Muscle of leg (tissue), 11 donors: Measurements from ENCODE around the gene ASTN2. TPM values are rescaled to one million over a fixed set of nuclear protein-coding genes. Genes with fewer than 3 reads are reported as not detected.

Experiments used
- DNase-seq: peaks from one replicate; pipeline ENCODE4 v3.0.0; 2013
- H3K27ac ChIP-seq: one replicate; pipeline ENCODE4 v1.5.1; 2013; ENCODE audit warnings: mild to moderate bottlenecking, low read length, control low read depth
- H3K27me3 ChIP-seq: one replicate; pipeline ENCODE4 v1.6.1; 2013; ENCODE audit warnings: low read length; ENCODE audit not compliant: control insufficient read depth, insufficient read depth
- H3K36me3 ChIP-seq: one replicate; pipeline ENCODE4 v1.6.1; 2013; ENCODE audit warnings: low read length; ENCODE audit not compliant: control insufficient read depth, insufficient read depth
- H3K4me1 ChIP-seq: one replicate; pipeline ENCODE4 v1.6.1; 2013; ENCODE audit warnings: low read length; ENCODE audit not compliant: control insufficient read depth, insufficient read depth
- H3K4me3 ChIP-seq: one replicate; pipeline ENCODE4 v1.5.1; 2013; ENCODE audit warnings: low read length, control low read depth
- H3K9me3 ChIP-seq: replicated peaks from 2 replicates; pipeline ENCODE4 v1.6.1; 2013; ENCODE audit warnings: low read depth, low read length; ENCODE audit not compliant: control insufficient read depth
- WGBS: methylation state at CpG from one replicate; pipeline ENCODE4 v1.1.5; 2013; ENCODE audit warnings: missing lambda C conversion rate; ENCODE audit not compliant: insufficient coverage; 5-methylcytosine and 5-hydroxymethylcytosine counted together
- polyA plus RNA-seq, 8 donors: library from polyadenylated mRNA; unstranded; fragments of 120-200 nt; gene quantifications; one replicate each; pipeline versions ENCODE4 v1.2.1 to v1.2.3, GENCODE V29; 2013; ENCODE audit warnings: inconsistent platforms in 1 of 8, low replicate concordance in 1 of 8; ENCODE audit not compliant: insufficient read length in 8 of 8, insufficient read depth in 1 of 8
- total RNA-seq: library from RNA; stranded (reverse); fragments of 120-200 nt; gene quantifications from one replicate; pipeline ENCODE4 v1.2.4, GENCODE V29; 2013

ASTN2 gene
- total and polyA plus RNA-seq, 9 donors = 2.7 to 10.9 (median 4.4) TPM

GRCh38 chr9:116940614-116941215 is 474.1 kb downstream of the ASTN2 start:
- Histone ChIP-seq H3K9me3 (no peaks in the 10 kb centered on the region), H3K4me1 (no peaks in the 10 kb centered on the region), H3K27ac (no peak overlapping the region), H3K4me3 (no peak overlapping the region), H3K36me3 (no peaks in the 10 kb centered on the region), H3K27me3 (no peaks in the 10 kb centered on the region)
- DNase-seq = no peak
- no CpG with 5 or more reads among the region's 4 CpGs for WGBS

DNA sequence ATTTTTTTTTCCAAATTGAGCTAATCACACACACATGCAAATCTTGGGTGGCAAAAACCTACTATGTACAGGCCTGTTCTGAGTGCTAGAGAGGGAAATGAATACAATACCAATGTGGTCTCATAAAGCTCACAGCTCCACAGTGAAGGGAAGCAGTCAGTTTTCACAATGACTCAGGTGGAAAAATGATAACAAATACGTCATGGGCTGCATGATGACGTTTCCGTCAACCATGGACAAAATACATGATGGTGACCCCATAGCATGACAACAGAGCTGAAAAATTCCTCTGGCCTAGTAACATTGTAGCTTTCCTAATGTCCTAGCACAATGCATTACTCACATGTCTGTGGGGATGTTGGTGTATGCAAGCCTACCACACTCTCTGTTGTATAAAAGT is 475.2 kb downstream of the ASTN2 start:
- Histone ChIP-seq H3K27ac (no peak overlapping the region), H3K36me3 (no peaks in the 10 kb centered on the region), H3K9me3 (no peaks in the 10 kb centered on the region), H3K4me1 (no peaks in the 10 kb centered on the region), H3K27me3 (no peaks in the 10 kb centered on the region), H3K4me3 (no peak overlapping the region)
- 92% methylated on average over 3 of the region's 3 CpGs for WGBS
- DNase-seq = no peak

- H3K9me3 ChIP-seq = no peaks in the 10 kb centered on the region
- H3K27me3 ChIP-seq = no peaks in the 10 kb centered on the region
- H3K4me1 ChIP-seq = no peaks in the 10 kb centered on the region
- WGBS = no CpG with 5 or more reads among the region's 1 CpG
- no peak for DNase-seq
- no peaks in the 10 kb centered on the region for H3K36me3 ChIP-seq
- no peak overlapping the region for H3K27ac ChIP-seq
- no peak overlapping the region for H3K4me3 ChIP-seq
Observed at GRCh38 chr9:116939161-116939560, 475.7 kb downstream of the ASTN2 start.

GRCh38 chr9:116937361-116937760 is 477.5 kb downstream of the ASTN2 start:
- H3K9me3 ChIP-seq = no peaks in the 10 kb centered on the region
- H3K36me3 ChIP-seq = no peaks in the 10 kb centered on the region
- no peaks in the 10 kb centered on the region for H3K4me1 ChIP-seq
- no peak for DNase-seq
- H3K27ac ChIP-seq = no peak overlapping the region
- no peaks in the 10 kb centered on the region for H3K27me3 ChIP-seq
- no peak overlapping the region for H3K4me3 ChIP-seq

DNA sequence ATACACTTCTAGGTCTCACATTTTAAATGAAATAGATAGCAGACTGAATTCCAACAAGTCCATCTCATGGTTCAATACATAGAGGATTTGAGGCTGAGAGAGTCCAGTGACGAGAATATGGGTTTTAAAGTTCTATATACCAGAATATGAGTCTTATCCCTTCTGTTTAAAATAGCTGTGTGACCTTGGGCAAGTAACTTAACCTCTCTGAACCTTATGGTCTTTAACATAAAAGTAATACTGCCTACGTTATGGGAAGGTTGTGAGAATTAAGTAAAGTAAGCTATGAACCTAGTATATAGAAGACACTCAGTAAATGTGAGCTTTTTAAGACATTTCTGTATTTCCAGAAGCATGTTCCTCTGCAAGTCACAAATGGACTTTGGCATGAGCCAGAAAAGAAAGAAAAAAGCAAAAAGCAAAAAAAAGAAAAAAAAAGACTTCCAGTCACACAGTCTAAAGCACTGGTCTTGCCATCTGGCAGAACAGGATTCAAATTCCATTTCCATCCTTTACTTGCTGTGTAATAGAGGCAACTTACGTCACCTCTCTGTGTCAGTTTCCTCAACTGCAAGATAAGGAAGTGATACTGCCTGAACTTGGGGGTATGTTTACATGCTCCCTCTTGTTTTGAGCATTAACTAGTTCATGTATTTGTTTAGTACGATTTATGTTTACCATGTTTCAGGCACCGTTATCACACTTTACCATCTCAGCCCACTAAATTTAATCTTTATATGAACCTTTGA is 479.5 kb downstream of the ASTN2 start:
- WGBS = no CpG with 5 or more reads among the region's 5 CpGs
- Histone ChIP-seq H3K9me3 (no peaks in the 10 kb centered on the region), H3K4me3 (no peak overlapping the region), H3K27me3 (no peaks in the 10 kb centered on the region), H3K36me3 (no peaks in the 10 kb centered on the region), H3K27ac (no peak overlapping the region), H3K4me1 (no peaks in the 10 kb centered on the region)
- no peak for DNase-seq

- no peak for DNase-seq
- 97% methylated on average over 3 of the region's 5 CpGs for WGBS
- Histone ChIP-seq H3K27me3 (no peaks in the 10 kb centered on the region), H3K27ac (no peak overlapping the region), H3K4me1 (no peaks in the 10 kb centered on the region), H3K4me3 (no peak overlapping the region), H3K36me3 (no peaks in the 10 kb centered on the region), H3K9me3 (no peaks in the 10 kb centered on the region)
Observed at GRCh38 chr9:116934131-116934530, 480.7 kb downstream of the ASTN2 start.

- Histone ChIP-seq H3K27ac (no peak overlapping the region), H3K9me3 (no peaks in the 10 kb centered on the region), H3K4me1 (no peaks in the 10 kb centered on the region), H3K36me3 (no peaks in the 10 kb centered on the region), H3K4me3 (no peak overlapping the region), H3K27me3 (no peaks in the 10 kb centered on the region)
- WGBS = no CpG with 5 or more reads among the region's 2 CpGs
- DNase-seq = no peak
Observed at GRCh38 chr9:116933251-116933650, 481.6 kb downstream of the ASTN2 start.

- H3K4me1 ChIP-seq = no peaks in the 10 kb centered on the region
- no peak for DNase-seq
- WGBS = 56% methylated on average over 1 of the region's 3 CpGs
Observed at GRCh38 chr9:116929621-116930020, 485.2 kb downstream of the ASTN2 start.

DNA sequence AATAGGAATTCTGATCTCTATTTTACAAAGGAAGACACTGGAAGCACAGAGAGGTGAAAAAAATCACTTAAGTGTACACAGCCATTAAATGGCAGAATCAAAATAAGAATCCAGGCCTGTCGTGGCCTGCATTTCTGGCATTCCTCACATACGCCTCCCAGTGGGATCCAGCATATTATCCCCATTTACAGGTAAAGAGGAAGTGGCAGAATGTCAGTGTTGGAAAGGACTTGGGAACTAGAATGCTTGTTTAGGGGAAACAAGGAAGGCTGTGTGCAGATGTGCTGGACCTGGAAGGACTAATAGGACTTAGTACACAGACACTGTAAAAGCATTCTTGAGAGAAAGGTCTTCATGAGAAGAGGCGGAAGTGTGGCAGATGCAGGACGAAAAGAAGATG is 486.0 kb downstream of the ASTN2 start:
- H3K27ac ChIP-seq = no peak overlapping the region
- 62% methylated on average over 2 of the region's 4 CpGs for WGBS
- H3K4me1 ChIP-seq = no peaks in the 10 kb centered on the region
- no peaks in the 10 kb centered on the region for H3K9me3 ChIP-seq
- no peak overlapping the region for H3K4me3 ChIP-seq
- DNase-seq = no peak
- no peaks in the 10 kb centered on the region for H3K27me3 ChIP-seq
- no peaks in the 10 kb centered on the region for H3K36me3 ChIP-seq

More at GRCh38 chr9:116929621-116930020, 485.2 kb downstream of the ASTN2 start:
- Histone ChIP-seq H3K27me3 (no peaks in the 10 kb centered on the region), H3K9me3 (no peaks in the 10 kb centered on the region), H3K27ac (no peak overlapping the region), H3K36me3 (no peaks in the 10 kb centered on the region), H3K4me3 (no peak overlapping the region)

GRCh38 chr9:116928289-116928688 is 486.6 kb downstream of the ASTN2 start:
- no peak overlapping the region for H3K27ac ChIP-seq
- H3K9me3 ChIP-seq = no peaks in the 10 kb centered on the region
- no peak for DNase-seq
- no peaks in the 10 kb centered on the region for H3K27me3 ChIP-seq
- H3K36me3 ChIP-seq = no peaks in the 10 kb centered on the region
- H3K4me3 ChIP-seq = no peak overlapping the region
- WGBS = no CpG with 5 or more reads among the region's 2 CpGs
- H3K4me1 ChIP-seq = no peaks in the 10 kb centered on the region
